BE2C (cell line): ENCODE measurements around the gene TRPV2.
A peak's percentile ranks its signal among the peaks of the same experiment; 100 is the strongest.

Experiments
- DNase-seq: peaks from one replicate; pipeline ENCODE4 v3.0.0-alpha.2; 2020
- H3K27me3 ChIP-seq: fragments of 250-450 bp; sonication (Bioruptor Pico); 2 replicates; pipeline ENCODE4 v1.5.1; 2020; ENCODE audit warnings: mild to moderate bottlenecking
- H3K36me3 ChIP-seq: fragments of 250-450 bp; sonication (Bioruptor Pico); 2 replicates; pipeline ENCODE4 v1.5.1; 2020; ENCODE audit warnings: mild to moderate bottlenecking
- H3K4me1 ChIP-seq: fragments of 250-450 bp; sonication (Bioruptor Pico); 2 replicates; pipeline ENCODE4 v1.5.1; 2020
- H3K4me3 ChIP-seq: 2 replicates; pipeline ENCODE4 v1.5.1; 2011; ENCODE audit warnings: low read depth, low read length
- H3K9me3 ChIP-seq: fragments of 250-450 bp; sonication (Bioruptor Pico); 2 replicates; pipeline ENCODE4 v1.5.1; 2020
- CTCF ChIP-seq: IDR thresholded peaks from 2 replicates; pipeline ENCODE4 v1.5.1; 2012; ENCODE audit warnings: mild to moderate bottlenecking, low read depth, low read length

The TRPV2 gene

GRCh38 chr17:16435925-16436886 is 20.8 kb downstream of the TRPV2 start:
- H3K36me3 ChIP-seq = peaks cover 22% of the 10 kb centered on the region
- H3K9me3 ChIP-seq = no peaks in the 10 kb centered on the region
- no peak for DNase-seq
- no peaks in the 10 kb centered on the region for H3K4me1 ChIP-seq
- no peaks in the 10 kb centered on the region for H3K27me3 ChIP-seq
- TF ChIP-seq CTCF = no peak
- no peak overlapping the region for H3K4me3 ChIP-seq

DNA sequence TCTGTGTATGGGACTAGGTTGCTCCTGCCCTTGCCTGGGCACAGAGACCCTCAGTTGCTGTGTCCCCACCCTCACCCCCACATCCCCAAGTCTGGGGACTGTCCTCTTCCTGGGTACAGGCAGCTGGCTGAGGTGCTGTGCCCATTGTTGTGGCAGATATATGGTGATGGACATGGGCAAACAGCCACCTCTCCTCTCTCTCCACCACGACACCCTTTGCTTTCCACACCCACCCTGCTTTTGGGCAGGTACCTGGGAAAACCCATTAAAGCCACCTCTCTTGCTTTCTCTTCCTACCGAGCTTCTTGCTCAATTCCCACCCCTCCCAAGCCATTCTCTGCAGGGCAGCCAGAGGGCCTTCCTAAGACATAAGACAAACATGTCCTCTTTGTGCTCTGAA is 21.7 kb downstream of the TRPV2 start:
- no peak overlapping the region for H3K4me3 ChIP-seq
- DNase-seq = no peak
- no peak for TF ChIP-seq CTCF
- H3K9me3 ChIP-seq = no peaks in the 10 kb centered on the region
- no peaks in the 10 kb centered on the region for H3K27me3 ChIP-seq
- H3K4me1 ChIP-seq = no peaks in the 10 kb centered on the region; the same call in 1 of the 2 replicates
- peaks cover 31% of the 10 kb centered on the region for H3K36me3 ChIP-seq

- Histone ChIP-seq H3K27me3 (no peaks in the 10 kb centered on the region), H3K4me3 (peak overlapping the region; percentile 97), H3K4me1 (no peaks in the 10 kb centered on the region; the same call in none of the 2 replicates), H3K36me3 (peaks cover 42% of the 10 kb centered on the region), H3K9me3 (no peaks in the 10 kb centered on the region)
- TF ChIP-seq CTCF = no peak
- DNase-seq = no peak
Observed at GRCh38 chr17:16438173-16438556, 22.8 kb downstream of the TRPV2 start.

DNA sequence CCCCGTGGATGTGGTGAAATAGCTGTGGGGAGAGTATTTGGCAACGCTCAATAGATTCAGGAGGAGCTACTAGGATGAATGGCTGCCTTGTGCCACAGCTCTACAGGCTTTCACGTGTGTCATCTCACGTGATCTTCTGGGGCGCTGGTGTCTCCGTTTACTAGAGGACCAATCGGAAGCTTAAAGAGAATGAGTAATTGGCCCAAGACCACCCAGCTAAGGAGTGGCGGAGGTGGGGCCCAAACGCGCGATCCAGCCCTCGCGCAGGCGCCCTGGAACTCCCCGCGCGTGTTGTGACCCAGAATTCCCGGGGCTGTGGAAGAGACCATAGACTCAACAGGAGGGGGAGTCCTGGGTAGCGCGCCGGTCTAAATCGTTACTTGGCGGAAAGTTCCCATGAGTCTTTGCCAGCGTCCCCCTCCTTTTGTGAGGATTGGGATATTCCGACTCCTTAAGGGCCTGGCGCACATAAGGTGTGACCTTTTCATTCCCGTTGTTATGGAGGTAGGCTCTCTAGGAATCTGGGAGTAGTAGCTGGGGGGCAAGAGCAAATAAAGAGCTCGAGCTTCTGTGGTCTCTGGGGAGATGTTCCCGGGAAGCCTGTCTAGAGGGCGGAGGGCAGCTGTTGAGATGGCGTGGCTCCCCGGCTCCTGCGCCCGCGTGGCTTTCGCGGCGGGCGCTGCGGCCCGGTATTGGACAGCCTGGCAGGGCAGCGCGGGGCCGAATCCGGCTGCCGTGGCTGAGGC is 23.4 kb downstream of the TRPV2 start:
- TF ChIP-seq CTCF = no peak
- no peaks in the 10 kb centered on the region for H3K9me3 ChIP-seq
- H3K27me3 ChIP-seq = no peaks in the 10 kb centered on the region
- peaks cover 47% of the 10 kb centered on the region for H3K36me3 ChIP-seq
- no peaks in the 10 kb centered on the region; the same call in none of the 2 replicates for H3K4me1 ChIP-seq
- DNase-seq = peak; percentile 91
- peak overlapping the region; percentile 97 for H3K4me3 ChIP-seq

GRCh38 chr17:16439303-16439791 is 24.0 kb downstream of the TRPV2 start:
- Histone ChIP-seq H3K9me3 (no peaks in the 10 kb centered on the region), H3K4me1 (no peaks in the 10 kb centered on the region; the same call in none of the 2 replicates), H3K4me3 (peak overlapping the region; percentile 97), H3K27me3 (no peaks in the 10 kb centered on the region), H3K36me3 (peaks cover 53% of the 10 kb centered on the region)
- no peak for DNase-seq
- no peak for TF ChIP-seq CTCF
